Thyroid gland (tissue), 4 donors: ENCODE data around the gene HPD.

ENCODE experiments used
- CTCF ChIP-seq, 6 experiments: fragments of 200-600 bp in 3 of 6; fragments of 450-650 bp in 3 of 6; sonication (generic) in 3 of 6; IDR thresholded peaks; one replicate each; pipeline ENCODE4 v1.5.1; 2016 to 2019; ENCODE audit warnings: antibody characterized with exemption in 6 of 6, mild to moderate bottlenecking in 2 of 6, inconsistent platforms in 1 of 6, moderate library complexity in 1 of 6
- POLR2A ChIP-seq, 2 donors: fragments of 450-650 bp; IDR thresholded peaks; one replicate each; pipeline ENCODE4 v1.6.1; 2017; ENCODE audit warnings: antibody characterized with exemption in 2 of 2, mild to moderate bottlenecking in 2 of 2, moderate library complexity in 1 of 2

DNA sequence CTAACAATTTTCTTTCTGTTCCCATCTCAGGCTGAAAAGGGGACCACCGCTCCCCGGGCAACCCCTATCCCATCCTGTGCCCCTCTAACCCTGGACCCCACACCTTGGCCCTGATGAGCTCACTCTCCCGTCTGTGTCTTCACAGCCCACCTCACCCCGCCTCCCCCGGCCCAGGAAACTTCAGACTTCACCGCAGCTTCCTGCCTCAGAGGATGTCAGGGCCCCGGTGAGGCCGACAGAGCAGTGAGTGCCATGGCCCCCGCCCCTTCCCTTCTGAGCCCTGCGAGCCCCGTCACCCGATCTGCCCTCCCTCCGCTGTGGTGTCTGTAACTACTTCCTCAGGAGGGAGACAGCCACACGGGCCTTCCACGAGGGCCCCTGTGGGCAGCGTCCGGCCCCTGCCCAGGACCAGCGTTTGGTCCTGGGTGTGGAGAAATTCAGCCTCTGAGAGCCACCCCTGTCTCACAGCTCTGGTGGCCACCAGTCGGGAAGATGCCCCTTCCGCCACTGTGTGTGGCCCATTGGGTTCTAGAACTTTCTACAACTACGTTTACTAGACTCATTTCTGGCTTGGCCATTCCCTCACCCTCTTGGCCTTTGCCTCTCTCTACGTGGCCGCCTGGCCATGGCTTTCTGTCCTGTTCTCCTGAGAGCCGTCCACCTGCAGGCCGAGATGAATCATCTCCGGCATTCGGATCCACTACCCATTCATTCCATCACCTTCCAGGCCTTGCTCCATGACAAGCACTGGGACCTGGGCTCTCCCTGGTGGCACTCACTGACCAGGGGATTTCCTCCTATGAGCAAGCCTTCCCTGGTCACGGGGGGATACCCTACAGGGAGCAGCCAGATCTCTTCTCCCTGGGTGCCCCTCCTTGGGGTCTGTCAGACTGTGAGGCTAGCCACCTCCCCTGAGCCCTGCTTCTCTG is 68.6 kb downstream of the HPD start:
- TF ChIP-seq POLR2A (IDR thresholded peaks at IDR 0.05) (no peak), CTCF (IDR thresholded peaks at IDR 0.05) (no peak)
